ENCODE results near the gene PACS1.

DNA sequence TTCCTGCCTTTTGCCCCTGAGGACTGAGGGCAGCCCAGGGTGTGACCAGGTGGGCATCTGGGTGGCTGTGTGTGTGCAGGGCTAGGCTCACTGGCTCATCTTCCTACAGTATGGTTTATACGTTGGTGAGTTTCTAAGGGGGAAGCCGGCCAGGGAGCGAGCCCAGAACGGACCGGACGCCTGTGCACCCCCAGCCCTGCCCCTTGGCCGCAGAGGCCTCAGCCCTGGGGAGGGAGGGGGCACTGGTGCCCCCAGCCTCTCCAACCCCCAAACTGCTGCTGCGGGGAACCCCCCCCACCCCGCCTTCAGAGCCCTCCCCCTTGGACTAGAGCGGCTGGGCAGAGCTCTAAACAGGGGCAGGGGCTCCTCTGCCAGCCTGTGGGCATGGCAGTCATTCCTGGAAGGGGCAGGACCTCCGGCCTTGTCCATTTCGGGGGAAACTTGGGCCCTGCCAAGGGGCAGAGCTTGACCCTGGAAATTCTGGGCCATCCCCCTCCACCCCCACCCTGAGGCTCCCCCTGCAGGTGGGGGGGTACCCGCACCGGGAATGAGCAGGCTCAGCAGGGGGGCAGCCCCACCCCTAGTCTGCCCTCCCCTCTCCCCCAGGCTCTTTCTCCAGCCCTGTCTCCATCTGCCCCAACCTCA is 213.5 kb downstream of the PACS1 start:
- TF ChIP-seq POLR2A (IDR thresholded peaks at IDR 0.05): no peak
- TF ChIP-seq, protein P1, sequence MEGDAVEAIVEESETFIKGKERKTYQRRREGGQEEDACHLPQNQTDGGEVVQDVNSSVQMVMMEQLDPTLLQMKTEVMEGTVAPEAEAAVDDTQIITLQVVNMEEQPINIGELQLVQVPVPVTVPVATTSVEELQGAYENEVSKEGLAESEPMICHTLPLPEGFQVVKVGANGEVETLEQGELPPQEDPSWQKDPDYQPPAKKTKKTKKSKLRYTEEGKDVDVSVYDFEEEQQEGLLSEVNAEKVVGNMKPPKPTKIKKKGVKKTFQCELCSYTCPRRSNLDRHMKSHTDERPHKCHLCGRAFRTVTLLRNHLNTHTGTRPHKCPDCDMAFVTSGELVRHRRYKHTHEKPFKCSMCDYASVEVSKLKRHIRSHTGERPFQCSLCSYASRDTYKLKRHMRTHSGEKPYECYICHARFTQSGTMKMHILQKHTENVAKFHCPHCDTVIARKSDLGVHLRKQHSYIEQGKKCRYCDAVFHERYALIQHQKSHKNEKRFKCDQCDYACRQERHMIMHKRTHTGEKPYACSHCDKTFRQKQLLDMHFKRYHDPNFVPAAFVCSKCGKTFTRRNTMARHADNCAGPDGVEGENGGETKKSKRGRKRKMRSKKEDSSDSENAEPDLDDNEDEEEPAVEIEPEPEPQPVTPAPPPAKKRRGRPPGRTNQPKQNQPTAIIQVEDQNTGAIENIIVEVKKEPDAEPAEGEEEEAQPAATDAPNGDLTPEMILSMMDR (IDR thresholded peaks at IDR 0.05): no peak
